NT2/D1 (cell line): ENCODE measurements around the gene JPT1.

Source experiments
- SUZ12 ChIP-seq: IDR thresholded peaks from 2 replicates; pipeline ENCODE4 v1.6.1; 2011; ENCODE audit not compliant: insufficient read length, insufficient read depth; ENCODE audit errors: extremely low read depth
- YY1 ChIP-seq: IDR thresholded peaks from 2 replicates; pipeline ENCODE4 v1.6.1; 2011; ENCODE audit not compliant: insufficient read length, insufficient read depth
- ZNF274 ChIP-seq: IDR thresholded peaks from 2 replicates; pipeline ENCODE4 v1.6.1; 2011; ENCODE audit warnings: mild to moderate bottlenecking, low read depth, low read length

DNA sequence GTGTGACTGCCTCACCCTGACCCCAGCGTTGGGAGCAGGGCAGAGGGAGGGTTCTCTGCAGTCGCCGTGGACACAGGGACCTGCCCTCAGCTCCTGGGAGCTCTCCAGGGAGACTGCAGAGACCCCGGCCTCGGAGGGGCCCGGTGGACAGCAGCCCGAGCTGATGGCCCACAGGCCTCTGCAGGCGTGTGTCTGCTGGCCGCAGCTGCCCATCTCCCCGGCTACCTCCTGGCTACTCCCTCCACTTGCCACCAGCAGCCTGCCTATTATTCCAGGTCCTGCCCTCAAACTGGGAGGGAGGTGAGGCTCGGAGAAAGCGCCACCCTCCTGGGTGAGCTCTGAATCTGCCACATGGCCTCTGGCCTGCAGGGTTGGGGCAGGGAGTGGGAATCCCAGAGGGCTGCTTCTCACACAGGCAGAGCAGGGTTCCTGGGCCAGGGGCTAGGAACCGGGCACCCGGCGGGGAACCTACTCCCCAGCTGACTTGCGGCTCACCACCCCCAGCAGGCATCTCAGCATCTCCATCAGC lies 59.4 kb downstream of the JPT1 start:
- TF ChIP-seq ZNF274: no peak
- TF ChIP-seq SUZ12: no peak
- no peak for TF ChIP-seq YY1
